ENCODE data around the gene EPS8. TPM values are rescaled to one million over a fixed set of nuclear protein-coding genes. Genes with fewer than 3 reads are reported as not detected.

EPS8 gene
- total RNA-seq, 1 donor from 2014 or later = 22.0 TPM

GRCh38 chr12:15698377-15698871 is 90.8 kb downstream of the EPS8 start:
- DNase-seq (ENCODE audit: extremely low read depth, low read depth, low spot score) = no peak

GRCh38 chr12:15697201-15697600 is 92.0 kb downstream of the EPS8 start:
- no peak for DNase-seq (ENCODE audit: extremely low read depth, low read depth, low spot score)

- no peak for DNase-seq (ENCODE audit: extremely low read depth, low read depth, low spot score)
These were observed 95.8 kb downstream of the EPS8 start for GRCh38 chr12:15693228-15693911.

- no peak for DNase-seq (ENCODE audit: extremely low read depth, low read depth, low spot score)
These were observed 97.8 kb downstream of the EPS8 start for GRCh38 chr12:15691388-15691787.

- no peak for DNase-seq (ENCODE audit: extremely low read depth, low read depth, low spot score)
These were observed 98.9 kb downstream of the EPS8 start for GRCh38 chr12:15690320-15690719.

GRCh38 chr12:15689751-15690191 is 99.4 kb downstream of the EPS8 start:
- DNase-seq (ENCODE audit: extremely low read depth, low read depth, low spot score) = no peak

GRCh38 chr12:15688838-15689625 is 100.2 kb downstream of the EPS8 start:
- DNase-seq (ENCODE audit: extremely low read depth, low read depth, low spot score) = no peak

GRCh38 chr12:15688202-15688736 is 100.9 kb downstream of the EPS8 start:
- DNase-seq (ENCODE audit: extremely low read depth, low read depth, low spot score) = no peak

- DNase-seq (ENCODE audit: extremely low read depth, low read depth, low spot score) = no peak
These were observed 101.6 kb downstream of the EPS8 start for GRCh38 chr12:15687583-15687982.

GRCh38 chr12:15684896-15685658 is 104.1 kb downstream of the EPS8 start:
- no peak for DNase-seq (ENCODE audit: extremely low read depth, low read depth, low spot score)

- DNase-seq (ENCODE audit: extremely low read depth, low read depth, low spot score) = no peak
These were observed 106.4 kb downstream of the EPS8 start for GRCh38 chr12:15682826-15683225.

GRCh38 chr12:15679151-15679550 is 110.0 kb downstream of the EPS8 start:
- no peak for DNase-seq (ENCODE audit: extremely low read depth, low read depth, low spot score)

GRCh38 chr12:15677726-15678201 is 111.4 kb downstream of the EPS8 start:
- DNase-seq (ENCODE audit: extremely low read depth, low read depth, low spot score) = no peak

GRCh38 chr12:15677228-15677627 is 112.0 kb downstream of the EPS8 start:
- no peak for DNase-seq (ENCODE audit: extremely low read depth, low read depth, low spot score)

- DNase-seq (ENCODE audit: extremely low read depth, low read depth, low spot score) = no peak
These were observed 116.4 kb downstream of the EPS8 start for GRCh38 chr12:15672671-15673270.

- DNase-seq (ENCODE audit: extremely low read depth, low read depth, low spot score) = no peak
These were observed 118.4 kb downstream of the EPS8 start for GRCh38 chr12:15670756-15671155.

GRCh38 chr12:15669256-15669948 is 119.8 kb downstream of the EPS8 start:
- no peak for DNase-seq (ENCODE audit: extremely low read depth, low read depth, low spot score)

GRCh38 chr12:15664491-15664890 is 124.7 kb downstream of the EPS8 start:
- DNase-seq (ENCODE audit: extremely low read depth, low read depth, low spot score) = no peak

GRCh38 chr12:15662983-15663659 is 126.1 kb downstream of the EPS8 start:
- no peak for DNase-seq (ENCODE audit: extremely low read depth, low read depth, low spot score)
